Myometrial cell (primary cell): ENCODE results near the gene ZNF883. TPM values are rescaled to one million over a fixed set of nuclear protein-coding genes. Genes with fewer than 3 reads are reported as not detected.

Source experiments
- total RNA-seq: library from RNA; depleted of rRNA; stranded (reverse); fragments of >200 nt; gene quantifications from 2 replicates; pipeline ENCODE4 v1.2.3, GENCODE V29; 2015

The ZNF883 gene
- 1.7 and 3.7 TPM in 2 replicates for total RNA-seq

DNA sequence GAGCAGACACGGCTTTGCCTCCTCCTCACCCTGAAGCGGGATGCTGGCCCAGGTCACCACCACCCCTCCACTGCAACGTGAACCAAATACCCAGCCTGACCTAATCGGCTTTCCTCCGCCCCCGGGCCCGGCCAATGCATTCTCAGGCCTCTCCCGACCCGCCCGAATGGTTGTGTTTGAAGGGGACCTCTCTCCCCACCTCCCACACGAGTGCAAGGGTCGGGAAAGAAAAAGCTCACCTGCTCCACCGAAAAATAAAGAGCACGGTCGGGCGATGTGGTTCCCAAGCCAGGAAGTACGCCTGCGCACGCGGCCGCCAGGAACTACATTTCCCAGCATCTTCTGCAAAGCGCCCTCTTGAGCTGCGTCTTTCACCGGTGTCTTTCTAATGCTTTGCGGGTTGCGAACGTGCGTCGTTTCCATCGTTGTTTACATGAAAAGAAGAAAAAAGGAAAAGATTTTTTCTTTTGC lies at the start of gene ZNF883:
TSS of gene ZNF883 (minus strand) at position 282 of the 471 bp plus-strand sequence.

DNA sequence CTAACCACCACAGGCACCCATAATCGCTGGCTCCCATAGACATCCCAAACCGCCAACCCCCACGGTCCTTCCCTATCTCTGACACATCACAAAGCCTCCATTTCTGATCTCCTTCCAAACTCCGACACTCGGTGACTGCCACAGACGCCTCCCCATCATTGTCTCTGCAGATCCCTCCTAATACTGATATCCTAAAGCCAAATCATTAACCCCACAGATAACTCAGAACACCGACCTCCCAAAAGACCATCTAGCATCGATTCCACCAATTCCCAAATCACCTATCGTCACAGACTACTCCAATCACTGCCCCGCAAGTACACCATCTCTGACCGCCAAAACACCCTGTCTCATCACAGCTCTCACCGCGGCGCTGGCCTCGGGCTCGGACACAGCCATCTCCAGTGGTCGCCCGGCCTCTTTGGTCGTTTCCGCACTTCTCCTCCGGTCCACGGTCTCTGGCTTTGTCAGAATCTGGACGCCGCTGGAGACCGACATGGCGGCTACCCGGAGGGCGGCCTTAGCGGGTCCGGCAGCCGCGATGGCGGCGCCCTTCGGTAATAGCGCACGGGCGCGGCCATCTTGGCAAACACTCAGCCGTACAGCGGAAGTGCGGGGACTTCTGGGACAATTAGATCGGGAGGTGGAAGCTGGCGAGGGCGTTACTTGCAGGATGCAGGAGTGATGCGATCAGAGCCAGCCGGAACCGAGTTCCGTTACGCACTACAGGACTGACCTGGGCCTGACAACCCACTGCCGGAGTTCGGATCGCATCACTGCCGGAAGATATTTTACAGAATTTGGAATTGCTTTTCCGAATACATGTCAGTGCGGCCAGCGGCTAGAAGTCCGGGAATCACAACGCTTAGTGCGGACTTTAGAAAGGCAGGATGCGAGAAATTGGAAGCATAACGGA lies 44.5 kb upstream of the ZNF883 start, which contains the start of gene ZFP37:
TSS of gene ZFP37 (minus strand) at position 534 of the 916 bp plus-strand sequence. CDS start at position 498, 36 bp downstream.

Other genes with a start within 250 kb of the ZNF883 start
- gene SLC46A2, start 121.3 kb downstream of the ZNF883 start, total RNA-seq = not detected in 2 replicates
- 0.29 and 1.9 TPM in 2 replicates for gene ZFP37, start 44.5 kb upstream of the ZNF883 start, total RNA-seq
- gene SLC31A2, start 138.8 kb upstream of the ZNF883 start, total RNA-seq = 19.9 and 24.3 TPM in 2 replicates
- gene FKBP15, start 209.1 kb upstream of the ZNF883 start, total RNA-seq = 12.4 and 21.3 TPM in 2 replicates
- 29.7 and 36.0 TPM in 2 replicates for gene SLC31A1, start 209.4 kb upstream of the ZNF883 start, total RNA-seq